Measurements from ENCODE around the gene SDK1.

DNA sequence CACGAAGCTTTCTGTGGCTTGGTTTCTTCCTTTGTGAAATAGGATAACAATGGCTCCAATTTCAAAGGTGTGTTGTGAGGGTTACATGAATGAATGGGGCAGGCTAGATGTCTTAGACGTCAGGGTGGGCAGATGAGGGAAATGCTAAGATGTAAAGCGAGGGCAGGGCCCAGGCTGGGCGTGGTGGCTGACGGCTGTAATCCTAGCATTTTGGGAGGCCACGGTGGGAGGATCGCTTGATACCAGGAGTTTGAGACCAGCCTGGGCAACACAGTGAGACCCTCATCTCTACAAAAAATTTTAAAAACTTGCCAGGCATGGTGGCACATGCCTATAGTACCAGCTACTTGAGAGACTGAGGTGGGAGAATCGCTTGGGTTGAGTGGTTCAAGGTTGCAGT, 773.4 kb downstream of the SDK1 start:
- TF ChIP-seq, protein P1, sequence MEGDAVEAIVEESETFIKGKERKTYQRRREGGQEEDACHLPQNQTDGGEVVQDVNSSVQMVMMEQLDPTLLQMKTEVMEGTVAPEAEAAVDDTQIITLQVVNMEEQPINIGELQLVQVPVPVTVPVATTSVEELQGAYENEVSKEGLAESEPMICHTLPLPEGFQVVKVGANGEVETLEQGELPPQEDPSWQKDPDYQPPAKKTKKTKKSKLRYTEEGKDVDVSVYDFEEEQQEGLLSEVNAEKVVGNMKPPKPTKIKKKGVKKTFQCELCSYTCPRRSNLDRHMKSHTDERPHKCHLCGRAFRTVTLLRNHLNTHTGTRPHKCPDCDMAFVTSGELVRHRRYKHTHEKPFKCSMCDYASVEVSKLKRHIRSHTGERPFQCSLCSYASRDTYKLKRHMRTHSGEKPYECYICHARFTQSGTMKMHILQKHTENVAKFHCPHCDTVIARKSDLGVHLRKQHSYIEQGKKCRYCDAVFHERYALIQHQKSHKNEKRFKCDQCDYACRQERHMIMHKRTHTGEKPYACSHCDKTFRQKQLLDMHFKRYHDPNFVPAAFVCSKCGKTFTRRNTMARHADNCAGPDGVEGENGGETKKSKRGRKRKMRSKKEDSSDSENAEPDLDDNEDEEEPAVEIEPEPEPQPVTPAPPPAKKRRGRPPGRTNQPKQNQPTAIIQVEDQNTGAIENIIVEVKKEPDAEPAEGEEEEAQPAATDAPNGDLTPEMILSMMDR (IDR thresholded peaks at IDR 0.05) = no peak
- TF ChIP-seq POLR2A (IDR thresholded peaks at IDR 0.05) = no peak
